ENCODE results near the gene ZBTB7C.

Gene ZBTB7C

GRCh38 chr18:48106498-48106897 is 302.7 kb downstream of the ZBTB7C start:
- no peak for DNase-seq

GRCh38 chr18:48105317-48105716 is 303.9 kb downstream of the ZBTB7C start:
- no peak for DNase-seq

GRCh38 chr18:48104705-48105104 is 304.5 kb downstream of the ZBTB7C start:
- DNase-seq, result peak; percentile 31

GRCh38 chr18:48100651-48101165 is 308.5 kb downstream of the ZBTB7C start:
- no peak for DNase-seq

GRCh38 chr18:48100165-48100575 is 309.0 kb downstream of the ZBTB7C start:
- no peak for DNase-seq

- no peak for DNase-seq
These were observed 309.6 kb downstream of the ZBTB7C start for GRCh38 chr18:48099481-48100164.

GRCh38 chr18:48098538-48098937 is 310.6 kb downstream of the ZBTB7C start:
- DNase-seq, result no peak

GRCh38 chr18:48098007-48098406 is 311.2 kb downstream of the ZBTB7C start:
- no peak for DNase-seq

GRCh38 chr18:48095726-48096125 is 313.5 kb downstream of the ZBTB7C start:
- peak; percentile 85 for DNase-seq

GRCh38 chr18:48093104-48093503 is 316.1 kb downstream of the ZBTB7C start:
- no peak for DNase-seq

- no peak for DNase-seq
These were observed 317.2 kb downstream of the ZBTB7C start for GRCh38 chr18:48091869-48092497.

- no peak for DNase-seq
These were observed 318.5 kb downstream of the ZBTB7C start for GRCh38 chr18:48090702-48091101.

- no peak for DNase-seq
These were observed 319.2 kb downstream of the ZBTB7C start for GRCh38 chr18:48090021-48090420.

GRCh38 chr18:48085781-48086487 is 323.2 kb downstream of the ZBTB7C start:
- no peak for DNase-seq

GRCh38 chr18:48084858-48085257 is 324.3 kb downstream of the ZBTB7C start:
- no peak for DNase-seq

GRCh38 chr18:48084041-48084757 is 325.0 kb downstream of the ZBTB7C start:
- DNase-seq, result no peak

GRCh38 chr18:48080546-48080945 is 328.6 kb downstream of the ZBTB7C start:
- DNase-seq, result no peak

- peak; percentile 72 for DNase-seq
These were observed 329.3 kb downstream of the ZBTB7C start for GRCh38 chr18:48079885-48080284.

GRCh38 chr18:48078448-48078847 is 330.7 kb downstream of the ZBTB7C start:
- DNase-seq, result no peak

GRCh38 chr18:48077291-48077690 is 331.9 kb downstream of the ZBTB7C start:
- DNase-seq, result no peak

GRCh38 chr18:48076461-48076860 is 332.7 kb downstream of the ZBTB7C start:
- no peak for DNase-seq

GRCh38 chr18:48075707-48076093 is 333.5 kb downstream of the ZBTB7C start:
- DNase-seq, result no peak

Data from NCI-H524 treated with DMSO at 0.1 percent for 48 hours (cell line).